ENCODE data around the gene RPRML. TPM values are rescaled to one million over a fixed set of nuclear protein-coding genes. Genes with fewer than 3 reads are reported as not detected.

Gene RPRML
- total RNA-seq, 2 experiments from 2014 or later: not detected

GRCh38 chr17:46949291-46950174 lies 29.5 kb downstream of the RPRML start:
- Mint-ChIP-seq H3K27ac (no peak overlapping the region), H3K4me3 (no peak overlapping the region), H3K27me3 (no peaks in the 10 kb centered on the region), H3K4me1 (no peaks in the 10 kb centered on the region), H3K9me3 (no peaks in the 10 kb centered on the region), H3K36me3 (ENCODE audit: low read depth) (no peaks in the 10 kb centered on the region)
- POLR2A ChIA-PET: no interaction called here
- DNase-seq: no peak
- CTCF ChIA-PET: interaction anchor here (1.4 kb wide), 1 partner anchor 9 kb away, joined by 3 read pairs; no protein-coding TSS in a partner anchor

GRCh38 chr17:46948544-46948943 lies 30.5 kb downstream of the RPRML start:
- H3K4me3 Mint-ChIP-seq: no peak overlapping the region
- H3K36me3 Mint-ChIP-seq (ENCODE audit: low read depth): no peaks in the 10 kb centered on the region
- no peak for DNase-seq
- H3K27me3 Mint-ChIP-seq: no peaks in the 10 kb centered on the region
- no peaks in the 10 kb centered on the region for H3K9me3 Mint-ChIP-seq
- H3K27ac Mint-ChIP-seq: no peak overlapping the region
- ChIA-PET CTCF (no interaction called here), POLR2A (no interaction called here)
- peaks cover 5% of the 10 kb centered on the region for H3K4me1 Mint-ChIP-seq

GRCh38 chr17:46947216-46947615 lies 31.8 kb downstream of the RPRML start:
- ChIA-PET CTCF (no interaction called here), POLR2A (no interaction called here)
- Mint-ChIP-seq H3K27ac (no peak overlapping the region), H3K27me3 (no peaks in the 10 kb centered on the region), H3K4me3 (no peak overlapping the region), H3K9me3 (no peaks in the 10 kb centered on the region), H3K4me1 (peaks cover 17% of the 10 kb centered on the region), H3K36me3 (ENCODE audit: low read depth) (peaks cover 3% of the 10 kb centered on the region)
- DNase-seq: no peak

GRCh38 chr17:46944931-46945330 lies 34.1 kb downstream of the RPRML start:
- POLR2A ChIA-PET: no interaction called here
- Mint-ChIP-seq H3K4me3 (no peak overlapping the region), H3K27me3 (no peaks in the 10 kb centered on the region), H3K36me3 (ENCODE audit: low read depth) (peaks cover 12% of the 10 kb centered on the region), H3K4me1 (peaks cover 19% of the 10 kb centered on the region), H3K9me3 (no peaks in the 10 kb centered on the region), H3K27ac (no peak overlapping the region)
- DNase-seq: no peak
- CTCF ChIA-PET: no interaction called here

- Mint-ChIP-seq H3K9me3 (no peaks in the 10 kb centered on the region), H3K27me3 (no peaks in the 10 kb centered on the region), H3K4me1 (peaks cover 19% of the 10 kb centered on the region), H3K36me3 (ENCODE audit: low read depth) (peaks cover 15% of the 10 kb centered on the region), H3K4me3 (no peak overlapping the region), H3K27ac (peak overlapping the region; percentile 36)
- CTCF ChIA-PET: interaction anchor here (1.2 to 2.4 kb wide), 4 partner anchors 10 to 24 kb away, joined by 3 to 9 read pairs (median 6); no protein-coding TSS in a partner anchor
- DNase-seq: no peak
- POLR2A ChIA-PET: interaction anchor here (0.5 to 1.0 kb wide), 2 partner anchors 9 kb away, joined by 4 to 6 read pairs; no protein-coding TSS in a partner anchor
Observed at GRCh38 chr17:46943501-46944393, 35.3 kb downstream of the RPRML start.

- Mint-ChIP-seq H3K27me3 (no peaks in the 10 kb centered on the region), H3K36me3 (ENCODE audit: low read depth) (peaks cover 18% of the 10 kb centered on the region), H3K27ac (no peak overlapping the region), H3K4me3 (no peak overlapping the region), H3K4me1 (peaks cover 19% of the 10 kb centered on the region), H3K9me3 (no peaks in the 10 kb centered on the region)
- DNase-seq: no peak
- ChIA-PET POLR2A (interaction anchor here (1.0 kb wide), 1 partner anchor 9 kb away, joined by 4 read pairs; no protein-coding TSS in a partner anchor), CTCF (interaction anchor here (0.6 to 2.4 kb wide), 7 partner anchors 9 to 125 kb away, joined by 3 to 9 read pairs (median 3); no protein-coding TSS in a partner anchor)
Observed at GRCh38 chr17:46943218-46943500, 35.9 kb downstream of the RPRML start.

GRCh38 chr17:46942441-46943217 lies 36.4 kb downstream of the RPRML start:
- Mint-ChIP-seq H3K27me3 (no peaks in the 10 kb centered on the region), H3K9me3 (no peaks in the 10 kb centered on the region), H3K4me3 (no peak overlapping the region), H3K27ac (no peak overlapping the region), H3K4me1 (peaks cover 19% of the 10 kb centered on the region), H3K36me3 (ENCODE audit: low read depth) (peaks cover 22% of the 10 kb centered on the region)
- ChIA-PET POLR2A (no interaction called here), CTCF (interaction anchor here (0.5 to 2.4 kb wide), 14 partner anchors 8 to 126 kb away, joined by 3 to 9 read pairs (median 3); no protein-coding TSS in a partner anchor)
- peak; percentile 58 for DNase-seq

GRCh38 chr17:46940692-46941404 lies 38.2 kb downstream of the RPRML start:
- H3K9me3 Mint-ChIP-seq: no peaks in the 10 kb centered on the region
- no peaks in the 10 kb centered on the region for H3K27me3 Mint-ChIP-seq
- peaks cover 19% of the 10 kb centered on the region for H3K4me1 Mint-ChIP-seq
- H3K4me3 Mint-ChIP-seq: no peak overlapping the region
- ChIA-PET POLR2A (no interaction called here), CTCF (interaction anchor here (0.6 to 1.7 kb wide), 4 partner anchors 9 to 34 kb away, joined by 3 to 6 read pairs (median 4); no protein-coding TSS in a partner anchor)
- H3K27ac Mint-ChIP-seq: peak overlapping the region; percentile 52
- peak; percentile 79 for DNase-seq
- peaks cover 24% of the 10 kb centered on the region for H3K36me3 Mint-ChIP-seq (ENCODE audit: low read depth)

GRCh38 chr17:46935658-46936266 lies 43.3 kb downstream of the RPRML start:
- CTCF ChIA-PET: no interaction called here
- Mint-ChIP-seq H3K4me1 (no peaks in the 10 kb centered on the region), H3K27me3 (no peaks in the 10 kb centered on the region), H3K27ac (no peak overlapping the region), H3K9me3 (no peaks in the 10 kb centered on the region), H3K36me3 (ENCODE audit: low read depth) (peaks cover 47% of the 10 kb centered on the region), H3K4me3 (no peak overlapping the region)
- POLR2A ChIA-PET: no interaction called here
- DNase-seq: no peak

GRCh38 chr17:46931596-46931995 lies 47.5 kb downstream of the RPRML start:
- Mint-ChIP-seq H3K4me3 (no peak overlapping the region), H3K4me1 (peaks cover 22% of the 10 kb centered on the region), H3K27ac (no peak overlapping the region), H3K27me3 (no peaks in the 10 kb centered on the region), H3K36me3 (ENCODE audit: low read depth) (peaks cover 42% of the 10 kb centered on the region), H3K9me3 (no peaks in the 10 kb centered on the region)
- CTCF ChIA-PET: no interaction called here
- no peak for DNase-seq
- POLR2A ChIA-PET: no interaction called here

GRCh38 chr17:46930051-46930450 lies 49.0 kb downstream of the RPRML start:
- Mint-ChIP-seq H3K9me3 (no peaks in the 10 kb centered on the region), H3K27ac (no peak overlapping the region), H3K36me3 (ENCODE audit: low read depth) (peaks cover 39% of the 10 kb centered on the region), H3K27me3 (no peaks in the 10 kb centered on the region), H3K4me1 (peaks cover 34% of the 10 kb centered on the region), H3K4me3 (no peak overlapping the region)
- DNase-seq: no peak
- ChIA-PET CTCF (interaction anchor here (1.9 kb wide), 1 partner anchor 13 kb away, joined by 8 read pairs; no protein-coding TSS in a partner anchor), POLR2A (no interaction called here)

All from activated CD4-positive, alpha-beta T cell treated with anti-CD3 and anti-CD28 coated beads, Interleukin-2, amount 10 ng/mL, durations not matched to agents 7 days and 5 days (primary cell).